Esophagus muscularis mucosa (tissue), 4 donors: ENCODE data around the gene FNDC7. TPM values are rescaled to one million over a fixed set of nuclear protein-coding genes. Genes with fewer than 3 reads are reported as not detected.

Source experiments
- DNase-seq: peaks from one replicate; pipeline ENCODE4 v3.0.0-alpha.2; 2017; ENCODE audit errors: extremely low spot score
- H3K27ac ChIP-seq, 4 donors: fragments of 200-600 bp; sonication (generic); replicated peaks in 1 of 4; 1 replicate in 3 of 4; 2 replicates in 1 of 4; pipeline ENCODE4 v1.5.1; 2016 to 2019; ENCODE audit warnings: mild to moderate bottlenecking in 1 of 4
- H3K27me3 ChIP-seq, 4 donors: fragments of 200-600 bp; sonication (generic); one replicate each; pipeline versions ENCODE4 v1.5.1 to v1.6.0; 2016 to 2019
- H3K36me3 ChIP-seq, 4 donors: fragments of 200-600 bp; sonication (generic); one replicate each; pipeline ENCODE4 v1.5.1; 2016 to 2019
- H3K4me1 ChIP-seq, 4 donors: fragments of 200-600 bp; sonication (generic); one replicate each; pipeline ENCODE4 v1.5.1; 2016 to 2019
- H3K4me3 ChIP-seq, 4 donors: fragments of 200-600 bp; sonication (generic); 1 replicate in 2 of 4; 2 replicates in 2 of 4; pipeline ENCODE4 v1.5.1; 2016 to 2019; ENCODE audit warnings: mild to moderate bottlenecking in 4 of 4, moderate library complexity in 1 of 4
- H3K9me3 ChIP-seq, 4 donors: fragments of 200-600 bp; sonication (generic); 1 replicate in 3 of 4; 2 replicates in 1 of 4; pipeline ENCODE4 v1.5.1; 2016 to 2019
- EP300 ChIP-seq: sonication (generic); formaldehyde crosslinking; IDR thresholded peaks from one replicate; pipeline ENCODE4 v1.6.1; 2017; ENCODE audit warnings: antibody characterized with exemption
- POLR2A ChIP-seq: fragments of 450-650 bp; IDR thresholded peaks from one replicate; pipeline ENCODE4 v1.6.1; 2017; ENCODE audit warnings: antibody characterized with exemption, moderate library complexity, mild to moderate bottlenecking, low read depth
- POLR2AphosphoS5 ChIP-seq, 2 donors: sonication (generic); formaldehyde crosslinking; IDR thresholded peaks; one replicate each; pipeline ENCODE4 v1.6.1; 2017; ENCODE audit warnings: antibody characterized with exemption in 2 of 2
- WGBS: methylation state at CpG from one replicate; pipeline ENCODE4 v1.1.5; 2018; 5-methylcytosine and 5-hydroxymethylcytosine counted together
- intact Hi-C: fragments of 100-400 bp; cut with DNase I; formaldehyde crosslinking; loops from one replicate; pipeline ENCODE4 v1.15.1; 2023
- total RNA-seq, 4 donors: library from RNA; depleted of rRNA; stranded (reverse); fragments of >200 nt; gene quantifications; one replicate each; pipeline versions ENCODE4 v1.1.0 to v1.2.1, GENCODE V29; 2016
- TF ChIP-seq, protein P1 (sequence below), 3 experiments: fragments of 200-600 bp in 2 of 3; fragments of 450-650 bp in 1 of 3; sonication (generic) in 2 of 3; IDR thresholded peaks; one replicate each; pipeline ENCODE4 v1.5.1; 2017 to 2019; ENCODE audit warnings: antibody characterized with exemption in 3 of 3, mild to moderate bottlenecking in 2 of 3, moderate library complexity in 1 of 3

Gene FNDC7
- total RNA-seq, 4 donors from 2014 or later, result not detected

- Histone ChIP-seq H3K27me3 (peaks cover 0 to 8% (median 0%) of the 10 kb centered on the region in 4 donors), H3K36me3 (no peaks in the 10 kb centered on the region), H3K27ac (no peak overlapping the region), H3K4me1 (no peaks in the 10 kb centered on the region), H3K4me3 (no peak overlapping the region), H3K9me3 (no peaks in the 10 kb centered on the region)
- DNase-seq, result no peak
- intact Hi-C loops, result no loop called here
- WGBS, result 64% methylated on average over 6 of the region's 6 CpGs
- no peak for TF ChIP-seq EP300
- TF ChIP-seq POLR2AphosphoS5 (IDR thresholded peaks at IDR 0.05), result no peak
- TF ChIP-seq POLR2A, result no peak
- TF ChIP-seq, protein P1, sequence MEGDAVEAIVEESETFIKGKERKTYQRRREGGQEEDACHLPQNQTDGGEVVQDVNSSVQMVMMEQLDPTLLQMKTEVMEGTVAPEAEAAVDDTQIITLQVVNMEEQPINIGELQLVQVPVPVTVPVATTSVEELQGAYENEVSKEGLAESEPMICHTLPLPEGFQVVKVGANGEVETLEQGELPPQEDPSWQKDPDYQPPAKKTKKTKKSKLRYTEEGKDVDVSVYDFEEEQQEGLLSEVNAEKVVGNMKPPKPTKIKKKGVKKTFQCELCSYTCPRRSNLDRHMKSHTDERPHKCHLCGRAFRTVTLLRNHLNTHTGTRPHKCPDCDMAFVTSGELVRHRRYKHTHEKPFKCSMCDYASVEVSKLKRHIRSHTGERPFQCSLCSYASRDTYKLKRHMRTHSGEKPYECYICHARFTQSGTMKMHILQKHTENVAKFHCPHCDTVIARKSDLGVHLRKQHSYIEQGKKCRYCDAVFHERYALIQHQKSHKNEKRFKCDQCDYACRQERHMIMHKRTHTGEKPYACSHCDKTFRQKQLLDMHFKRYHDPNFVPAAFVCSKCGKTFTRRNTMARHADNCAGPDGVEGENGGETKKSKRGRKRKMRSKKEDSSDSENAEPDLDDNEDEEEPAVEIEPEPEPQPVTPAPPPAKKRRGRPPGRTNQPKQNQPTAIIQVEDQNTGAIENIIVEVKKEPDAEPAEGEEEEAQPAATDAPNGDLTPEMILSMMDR (IDR thresholded peaks at IDR 0.05), result no peak
Measured at GRCh38 chr1:108742253-108742652, 29.5 kb downstream of the FNDC7 start.

- Histone ChIP-seq H3K4me3 (peak overlapping the region; percentile 84 to 94 (median 89)), H3K27ac (peak overlapping the region; percentile 97 to 99 (median 98))
- intact Hi-C loops, result loop anchor here (2.0 to 5.0 kb wide), 3 partner anchors 53 to 151 kb away; partner anchors contain the start of genes GPSM2 and PRPF38B
Measured at GRCh38 chr1:108745980-108746381, 33.3 kb downstream of the FNDC7 start.

DNA sequence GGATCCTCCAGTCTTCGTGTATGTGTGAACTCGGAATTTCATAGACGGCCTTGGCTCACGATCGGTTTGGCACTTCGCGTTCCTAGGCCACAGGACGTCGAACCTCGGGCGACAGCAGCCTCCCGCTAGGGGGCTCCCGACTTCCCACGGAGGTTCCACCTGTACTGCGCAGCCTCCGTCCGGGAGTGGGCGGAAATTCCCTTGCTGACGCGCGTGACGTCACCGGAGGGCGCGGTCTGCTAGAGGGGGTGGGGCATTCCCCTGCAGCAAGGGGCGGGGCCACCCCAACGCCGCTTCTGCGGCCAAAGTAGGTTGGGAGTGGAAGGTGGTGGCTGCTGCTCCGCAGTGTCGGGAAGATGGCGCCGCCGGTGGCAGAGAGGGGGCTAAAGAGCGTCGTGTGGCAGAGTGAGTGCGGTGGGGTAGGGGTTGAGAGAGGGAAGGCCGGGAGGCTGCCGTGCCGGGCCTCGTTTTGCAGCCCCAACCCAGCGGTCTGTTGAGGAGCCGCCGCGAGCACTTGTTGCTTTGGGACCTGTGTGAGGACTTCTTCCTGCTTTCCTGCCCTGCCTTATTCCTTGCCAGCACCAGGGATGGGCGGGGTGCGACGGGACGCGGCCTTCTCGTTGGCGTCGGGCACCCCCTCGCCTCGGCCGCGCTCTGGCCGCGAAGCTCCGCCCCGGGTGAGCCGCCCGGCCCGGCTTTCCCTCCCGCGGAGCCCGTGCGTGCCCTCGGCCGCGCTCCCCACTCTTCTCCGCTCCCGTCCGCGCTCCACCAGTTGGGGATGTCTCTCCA, 33.9 kb downstream of the FNDC7 start, which contains the start of gene STXBP3:
TSS of gene STXBP3 (plus strand) at position 293 of the 789 bp plus-strand sequence. CDS start at position 357, 64 bp downstream.
- Histone ChIP-seq H3K4me3 (peak within 1 kb of the TSS; percentile 84 to 94 (median 89)), H3K27ac (peak within 1 kb of the TSS; percentile 97 to 99 (median 98)), H3K9me3 (no peaks in the 10 kb centered on the region), H3K4me1 (peaks cover 10 to 39% (median 29%) of the 10 kb centered on the region in 4 donors), H3K27me3 (no peaks in the 10 kb centered on the region), H3K36me3 (peaks cover 0 to 4% (median 0%) of the 10 kb centered on the region in 4 donors)
- intact Hi-C loops, result loop anchor here (2.0 to 5.0 kb wide), 3 partner anchors 54 to 151 kb away; partner anchors contain the start of genes GPSM2 and PRPF38B
- peak; percentile 100 for DNase-seq
- WGBS, result under 1% methylated on average over 63 of the region's 75 CpGs
- peak; percentile 90 for TF ChIP-seq POLR2A
- TF ChIP-seq, protein P1 (IDR thresholded peaks at IDR 0.05), result peak; percentile 93 to 96 (median 95)
- no peak for TF ChIP-seq EP300
- peak; percentile 99 to 100 for TF ChIP-seq POLR2AphosphoS5 (IDR thresholded peaks at IDR 0.05)

More at GRCh38 chr1:108745980-108746381, 33.3 kb downstream of the FNDC7 start:
- Histone ChIP-seq H3K36me3 (peaks cover 0 to 3% (median 0%) of the 10 kb centered on the region in 4 donors), H3K27me3 (no peaks in the 10 kb centered on the region), H3K9me3 (no peaks in the 10 kb centered on the region), H3K4me1 (peaks cover 10 to 36% (median 26%) of the 10 kb centered on the region in 4 donors)
- 48% methylated on average over 3 of the region's 3 CpGs for WGBS
- no peak for DNase-seq
- no peak for TF ChIP-seq POLR2A
- TF ChIP-seq, protein P1 (IDR thresholded peaks at IDR 0.05), result no peak
- no peak for TF ChIP-seq POLR2AphosphoS5 (IDR thresholded peaks at IDR 0.05)
- no peak for TF ChIP-seq EP300

DNA sequence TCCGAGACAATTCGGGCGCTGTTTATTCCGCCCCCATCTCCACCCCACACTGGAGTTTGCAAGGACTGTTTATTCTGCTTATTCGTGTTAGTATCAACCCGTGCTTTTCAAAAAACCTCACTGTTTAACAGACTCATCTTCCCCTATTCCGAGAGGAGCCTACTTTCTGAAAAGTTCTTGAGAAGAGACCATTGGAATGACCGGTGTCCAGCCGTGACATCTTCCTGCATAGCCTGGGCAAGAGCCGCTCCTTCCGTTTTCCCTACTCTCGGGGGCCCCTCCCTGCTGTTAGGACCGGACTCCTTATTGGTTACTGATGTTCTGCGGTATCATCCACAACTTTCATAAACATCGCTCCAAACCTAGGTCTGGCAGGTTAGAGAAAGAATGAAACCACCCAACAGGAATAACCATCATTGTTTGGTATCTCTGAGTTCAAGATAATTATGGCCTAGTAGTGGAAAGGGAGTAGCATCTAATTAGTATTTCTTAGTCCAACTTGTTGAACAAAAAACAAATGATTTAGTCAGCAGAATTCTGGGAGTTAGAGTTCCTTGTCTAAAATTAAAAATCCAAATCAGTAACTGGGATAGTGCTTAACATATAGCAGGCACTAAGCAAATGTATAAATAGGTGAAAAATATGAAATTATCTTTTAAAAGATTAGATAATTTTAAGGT, 34.6 kb downstream of the FNDC7 start:
- no peaks in the 10 kb centered on the region for H3K27me3 ChIP-seq
- peak; percentile 95 for DNase-seq
- TF ChIP-seq EP300 (no peak), POLR2AphosphoS5 (IDR thresholded peaks at IDR 0.05) (peak; percentile 86 to 93), POLR2A (peak; percentile 55)
- intact Hi-C loops, result loop anchor here (2.0 to 5.0 kb wide), 3 partner anchors 55 to 150 kb away; partner anchors contain the start of genes GPSM2 and PRPF38B
- H3K4me1 ChIP-seq, result peaks cover 10 to 39% (median 30%) of the 10 kb centered on the region in 4 donors
- no peaks in the 10 kb centered on the region for H3K9me3 ChIP-seq
- H3K36me3 ChIP-seq, result peaks cover 0 to 6% (median 1%) of the 10 kb centered on the region in 4 donors
- H3K27ac ChIP-seq, result peak overlapping the region; percentile 97 to 99 (median 98)
- H3K4me3 ChIP-seq, result peak overlapping the region; percentile 84 to 94 (median 89)
- 2% methylated on average over 15 of the region's 15 CpGs for WGBS
